NAMALWA (cell line): Measurements from ENCODE around the gene LILRB2.
"Not testable (repeated sequence)": the region's sequence is repeated elsewhere in the genome, so short reads cannot be mapped to it uniquely, and the experiment has no call there.

Experiments
- DNase-seq: peaks from one replicate; pipeline ENCODE4 v3.0.0-alpha.2; 2015; ENCODE audit warnings: low spot score

LILRB2 gene

GRCh38 chr19:54271587-54271986 lies 9.3 kb downstream of the LILRB2 start:
- not testable (repeated sequence) for DNase-seq

GRCh38 chr19:54271106-54271505 lies 9.8 kb downstream of the LILRB2 start:
- DNase-seq = no peak

DNA sequence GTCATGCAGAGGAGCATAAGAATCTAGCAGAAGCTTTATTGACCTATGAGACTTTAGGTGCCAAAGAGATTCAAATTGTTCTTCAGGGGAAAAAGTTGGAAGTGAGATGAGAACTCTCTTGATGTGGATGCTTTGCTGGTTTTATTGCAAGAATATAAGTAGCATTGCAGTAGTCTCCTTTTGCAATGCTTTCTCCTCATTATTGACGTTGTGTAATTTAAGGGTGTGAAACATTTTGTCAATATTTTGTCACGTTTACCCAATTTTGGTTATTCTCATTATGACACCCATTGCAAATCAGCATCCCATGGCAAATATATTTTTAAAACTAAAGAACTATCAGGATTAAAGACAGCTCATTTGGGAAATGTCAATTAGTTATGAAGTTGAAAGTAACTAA lies 12.0 kb downstream of the LILRB2 start:
- no peak for DNase-seq

GRCh38 chr19:54266133-54266532 lies 14.8 kb downstream of the LILRB2 start:
- DNase-seq = peak; percentile 86

- no peak for DNase-seq
Measured at GRCh38 chr19:54262470-54262869, 18.4 kb downstream of the LILRB2 start.

DNA sequence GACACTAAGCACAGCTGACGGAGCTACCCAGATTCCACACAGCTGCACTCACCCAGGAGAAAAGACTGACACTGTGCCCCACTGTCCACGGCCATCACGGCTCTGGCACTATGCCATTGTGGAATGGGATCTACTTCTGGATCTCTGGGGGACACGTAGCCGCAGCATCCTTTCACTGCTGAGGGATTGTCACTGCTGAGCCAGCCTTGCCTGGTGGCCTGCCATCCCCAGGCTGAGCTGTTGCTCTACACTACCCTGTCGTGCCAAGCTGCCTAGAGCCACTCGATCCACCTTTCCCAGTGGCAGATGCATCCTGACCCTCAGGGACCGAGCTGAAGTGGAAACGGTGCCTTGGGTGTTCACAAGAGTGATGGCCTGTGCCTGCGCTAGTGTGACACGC lies 18.8 kb downstream of the LILRB2 start:
- DNase-seq = no peak

DNA sequence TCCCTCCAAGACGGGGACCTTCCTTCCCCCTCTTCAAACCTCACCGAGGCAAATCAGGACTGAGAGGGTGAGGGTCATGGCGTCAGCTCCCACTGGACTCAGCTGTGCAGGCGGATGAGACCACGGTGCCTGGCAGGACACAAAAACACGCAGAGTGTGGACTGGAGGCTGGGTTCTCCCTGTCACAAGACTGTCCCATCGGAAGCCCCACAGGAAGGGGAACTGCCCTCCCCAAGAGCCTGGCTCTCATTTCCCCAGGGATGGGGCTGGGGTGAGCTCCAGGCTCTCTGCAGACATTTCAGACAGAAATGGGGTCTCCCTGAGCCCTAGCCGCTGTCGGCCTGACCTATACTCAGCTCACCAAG lies 23.8 kb downstream of the LILRB2 start, which contains the start of gene LILRB5:
LILRB5 (minus strand) TSS at position 158 of the 365 bp plus-strand sequence; CDS start at position 78, 80 bp downstream.
- DNase-seq = no peak

- no peak for DNase-seq
Measured at GRCh38 chr19:54256250-54257115, 24.4 kb downstream of the LILRB2 start.

GRCh38 chr19:54255105-54255775 lies 25.7 kb downstream of the LILRB2 start:
- no peak for DNase-seq

- DNase-seq = no peak
Measured at GRCh38 chr19:54254195-54254906, 26.6 kb downstream of the LILRB2 start.

- no peak for DNase-seq
Measured at GRCh38 chr19:54253331-54254194, 27.3 kb downstream of the LILRB2 start.

DNA sequence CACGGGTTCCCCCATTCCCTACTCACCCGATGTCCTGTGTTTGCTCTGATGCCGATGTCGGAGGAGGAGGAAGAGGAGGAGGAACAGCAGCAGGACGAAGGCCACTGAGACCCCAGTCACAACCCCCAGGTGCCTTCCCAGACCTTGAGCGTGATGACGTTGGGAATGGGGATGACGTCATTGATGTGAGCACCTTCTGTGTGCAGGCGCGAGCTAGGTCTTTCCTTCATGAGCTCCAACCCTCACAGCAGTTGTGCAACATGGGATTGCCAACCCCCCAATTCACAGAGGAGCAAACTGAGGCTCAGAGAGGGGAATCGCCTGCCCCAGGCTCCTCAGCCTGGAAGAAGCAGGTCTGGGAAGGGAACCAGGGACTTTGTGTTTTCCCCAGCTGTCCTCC lies 28.1 kb downstream of the LILRB2 start:
- DNase-seq = no peak

- no peak for DNase-seq
Measured at GRCh38 chr19:54252243-54252642, 28.7 kb downstream of the LILRB2 start.

GRCh38 chr19:54248016-54248601 lies 32.8 kb downstream of the LILRB2 start:
- DNase-seq = no peak

DNA sequence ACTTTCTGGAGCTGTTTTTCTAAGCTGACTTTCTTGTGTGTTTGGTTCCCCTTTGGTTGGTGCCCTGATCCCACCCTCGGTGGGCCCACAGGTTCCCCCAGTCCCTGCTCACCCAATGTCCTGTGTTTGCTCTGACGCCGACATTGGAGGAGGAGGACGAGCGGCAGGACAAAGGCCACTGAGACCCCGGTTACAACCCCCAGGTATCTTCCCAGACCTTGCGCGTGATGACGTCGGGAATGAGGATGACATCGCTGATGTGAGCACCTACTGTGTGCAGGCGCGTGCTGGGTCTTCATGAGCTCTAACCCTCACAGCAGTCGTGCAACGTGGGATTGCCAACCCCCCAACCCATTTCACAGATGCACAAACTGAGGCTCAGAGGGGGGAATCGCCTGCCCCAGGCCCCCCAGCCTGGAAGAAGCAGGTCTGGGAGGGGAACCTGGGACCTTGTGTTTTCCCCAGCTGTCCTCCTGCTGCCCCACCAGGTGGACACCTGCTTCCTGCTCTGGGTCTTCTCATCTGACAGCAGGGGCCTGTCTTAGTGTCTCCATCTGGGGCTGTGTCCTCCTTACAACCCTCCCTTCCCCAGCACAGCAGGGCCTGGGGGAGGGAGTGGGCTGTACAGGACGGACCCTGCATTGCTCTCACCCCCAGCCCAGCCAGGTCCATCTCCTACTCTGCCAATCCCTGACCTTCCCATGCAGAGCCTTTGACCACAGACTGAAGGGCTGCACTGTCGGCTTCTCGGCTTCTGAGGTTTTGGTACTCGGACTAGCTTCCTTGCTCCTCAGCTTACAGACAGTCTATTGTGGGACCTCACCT lies 33.6 kb downstream of the LILRB2 start:
- no peak for DNase-seq

- no peak for DNase-seq
Measured at GRCh38 chr19:54245936-54246335, 35.0 kb downstream of the LILRB2 start.

DNA sequence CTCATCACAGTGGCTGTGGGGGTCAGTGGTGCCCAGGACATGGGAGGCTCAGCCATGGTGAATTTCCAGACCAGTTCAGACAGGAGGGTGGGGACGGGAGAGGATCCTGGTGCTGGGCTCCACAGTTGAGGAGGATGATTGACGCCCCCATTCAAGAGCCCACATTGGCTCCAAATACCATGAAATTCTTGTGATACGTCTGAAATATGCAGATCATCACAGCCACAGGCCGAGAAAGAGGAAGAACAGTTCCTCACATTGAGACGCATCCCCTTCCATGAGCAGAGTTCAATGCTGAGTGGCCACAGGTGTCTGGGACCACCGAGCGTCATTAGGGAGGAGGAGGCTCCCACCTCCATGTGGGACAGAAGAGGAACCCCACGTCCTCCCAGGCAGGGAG lies 37.1 kb downstream of the LILRB2 start:
- DNase-seq = not testable (repeated sequence)

DNA sequence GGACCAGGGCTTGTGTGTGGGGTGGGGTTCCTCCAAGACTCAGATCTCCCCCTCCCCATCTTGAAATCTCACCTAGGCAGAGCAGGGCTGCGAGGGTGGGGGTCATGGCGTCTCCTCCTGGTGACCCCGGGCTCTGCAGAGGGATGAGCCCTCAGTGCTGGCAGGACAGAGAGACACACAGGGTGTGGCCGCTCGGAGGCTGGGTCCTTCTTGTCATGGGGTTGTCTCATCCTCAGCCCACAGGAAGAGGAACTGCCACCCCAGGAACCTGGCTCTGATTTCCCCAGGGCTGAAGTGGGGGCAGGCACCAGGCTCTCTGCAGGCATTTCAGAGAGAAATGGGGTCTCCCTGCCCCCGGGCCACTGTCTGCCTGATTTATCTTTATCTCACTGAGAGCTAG lies 38.3 kb downstream of the LILRB2 start, which contains the start of gene LILRA6:
LILRA6 (minus strand) TSS at position 145 of the 400 bp plus-strand sequence.
- DNase-seq = not testable (repeated sequence)

- not testable (repeated sequence) for DNase-seq
Measured at GRCh38 chr19:54242234-54242633, 38.7 kb downstream of the LILRB2 start.
